ENCODE measurements around the gene ART3.

GRCh38 chr4:76072760-76073159 is 1.7 kb upstream of the ART3 start:
- no peak for TF ChIP-seq CTCF (IDR thresholded peaks at IDR 0.05 in 4 of 5, conservative IDR thresholded peaks at IDR 0.05 in 1 of 5)
- no peak for TF ChIP-seq POLR2A (IDR thresholded peaks at IDR 0.05)
